WERI-Rb-1 (cell line): Measurements from ENCODE around the gene ACADVL.
A peak's percentile ranks its signal among the peaks of the same experiment; 100 is the strongest.

Experiments
- DNase-seq: peaks from one replicate; pipeline ENCODE4 v3.0.0-alpha.2; 2020
- H3K27ac ChIP-seq: fragments of 250-450 bp; sonication (Bioruptor Pico); 2 replicates; pipeline ENCODE4 v1.5.1; 2020; ENCODE audit warnings: mild to moderate bottlenecking, moderate library complexity
- H3K27me3 ChIP-seq: fragments of 250-450 bp; sonication (Bioruptor Pico); 2 replicates; pipeline ENCODE4 v1.5.1; 2021; ENCODE audit warnings: mild to moderate bottlenecking, low read depth, moderate library complexity; ENCODE audit not compliant: insufficient read depth, severe bottlenecking
- H3K36me3 ChIP-seq: fragments of 250-450 bp; sonication (Bioruptor Pico); 2 replicates; pipeline ENCODE4 v1.5.1; 2020; ENCODE audit warnings: mild to moderate bottlenecking, moderate library complexity
- H3K4me3 ChIP-seq: 2 replicates; pipeline ENCODE4 v1.5.1; 2011; ENCODE audit warnings: low read depth, mild to moderate bottlenecking, control low read depth, low read length
- H3K9me3 ChIP-seq: fragments of 250-450 bp; sonication (Bioruptor Pico); 2 replicates; pipeline ENCODE4 v1.5.1; 2021; ENCODE audit warnings: mild to moderate bottlenecking, moderate library complexity; ENCODE audit not compliant: severe bottlenecking
- TF ChIP-seq, protein P1 (sequence below): IDR thresholded peaks from 2 replicates; pipeline ENCODE4 v1.5.1; 2011; ENCODE audit warnings: low read depth, mild to moderate bottlenecking, control low read depth, inconsistent platforms, low read length

Gene ACADVL

DNA sequence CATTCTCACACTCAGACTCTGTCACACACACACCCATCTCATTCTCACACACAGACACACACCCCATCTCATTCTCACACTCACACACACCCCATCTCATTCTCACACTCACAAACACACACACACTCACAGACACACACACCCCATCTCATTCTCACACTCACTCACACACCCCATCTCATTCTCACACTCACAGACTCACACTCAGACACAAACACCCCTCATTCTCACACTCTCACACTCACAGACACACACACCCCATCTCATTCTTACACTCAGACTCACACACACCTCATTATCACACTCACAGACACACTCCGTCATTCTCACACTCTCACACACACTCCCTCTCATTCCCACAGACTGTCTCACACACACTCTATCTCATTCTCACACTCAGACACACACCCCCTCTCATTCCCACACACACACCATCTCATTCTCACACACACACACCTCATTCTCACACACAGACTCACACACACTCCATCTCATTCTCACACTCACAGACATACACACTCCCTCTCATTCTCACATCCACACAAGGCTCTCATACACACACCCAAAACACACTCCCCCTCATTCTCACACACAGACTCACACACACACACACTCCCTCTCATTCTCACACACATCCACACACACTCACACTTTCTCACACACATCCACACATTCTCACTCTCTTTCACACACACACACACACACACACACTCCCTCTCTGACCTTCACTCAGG lies 43.5 kb upstream of the ACADVL start:
- H3K27me3 ChIP-seq = no peaks in the 10 kb centered on the region
- TF ChIP-seq, protein P1, sequence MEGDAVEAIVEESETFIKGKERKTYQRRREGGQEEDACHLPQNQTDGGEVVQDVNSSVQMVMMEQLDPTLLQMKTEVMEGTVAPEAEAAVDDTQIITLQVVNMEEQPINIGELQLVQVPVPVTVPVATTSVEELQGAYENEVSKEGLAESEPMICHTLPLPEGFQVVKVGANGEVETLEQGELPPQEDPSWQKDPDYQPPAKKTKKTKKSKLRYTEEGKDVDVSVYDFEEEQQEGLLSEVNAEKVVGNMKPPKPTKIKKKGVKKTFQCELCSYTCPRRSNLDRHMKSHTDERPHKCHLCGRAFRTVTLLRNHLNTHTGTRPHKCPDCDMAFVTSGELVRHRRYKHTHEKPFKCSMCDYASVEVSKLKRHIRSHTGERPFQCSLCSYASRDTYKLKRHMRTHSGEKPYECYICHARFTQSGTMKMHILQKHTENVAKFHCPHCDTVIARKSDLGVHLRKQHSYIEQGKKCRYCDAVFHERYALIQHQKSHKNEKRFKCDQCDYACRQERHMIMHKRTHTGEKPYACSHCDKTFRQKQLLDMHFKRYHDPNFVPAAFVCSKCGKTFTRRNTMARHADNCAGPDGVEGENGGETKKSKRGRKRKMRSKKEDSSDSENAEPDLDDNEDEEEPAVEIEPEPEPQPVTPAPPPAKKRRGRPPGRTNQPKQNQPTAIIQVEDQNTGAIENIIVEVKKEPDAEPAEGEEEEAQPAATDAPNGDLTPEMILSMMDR = no peak
- H3K36me3 ChIP-seq = peaks cover 3% of the 10 kb centered on the region
- no peak overlapping the region for H3K4me3 ChIP-seq
- DNase-seq = no peak
- no peaks in the 10 kb centered on the region for H3K9me3 ChIP-seq
- H3K27ac ChIP-seq = no peak overlapping the region

DNA sequence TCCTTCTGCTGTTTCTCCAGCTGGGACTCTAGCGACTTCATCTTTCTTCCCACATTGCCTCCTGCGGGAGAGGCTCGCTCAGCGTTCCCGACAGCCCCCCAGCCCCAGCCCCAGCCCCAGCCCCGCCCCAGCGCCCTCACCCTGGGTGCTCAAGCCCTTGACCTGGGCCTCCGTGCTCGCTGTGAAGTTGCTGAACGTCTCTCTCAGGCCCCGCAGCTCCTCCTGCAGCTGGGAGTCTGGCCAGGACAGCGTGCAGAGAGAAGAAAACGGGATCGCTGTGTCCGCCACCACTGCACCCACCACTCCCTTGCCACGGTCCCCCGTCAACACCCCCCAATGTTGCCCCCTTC lies 42.9 kb upstream of the ACADVL start:
- no peaks in the 10 kb centered on the region for H3K27me3 ChIP-seq
- no peaks in the 10 kb centered on the region for H3K9me3 ChIP-seq
- no peak overlapping the region for H3K27ac ChIP-seq
- H3K4me3 ChIP-seq = peak overlapping the region; percentile 57
- TF ChIP-seq, protein P1 = no peak
- DNase-seq = no peak
- H3K36me3 ChIP-seq = peaks cover 3% of the 10 kb centered on the region

DNA sequence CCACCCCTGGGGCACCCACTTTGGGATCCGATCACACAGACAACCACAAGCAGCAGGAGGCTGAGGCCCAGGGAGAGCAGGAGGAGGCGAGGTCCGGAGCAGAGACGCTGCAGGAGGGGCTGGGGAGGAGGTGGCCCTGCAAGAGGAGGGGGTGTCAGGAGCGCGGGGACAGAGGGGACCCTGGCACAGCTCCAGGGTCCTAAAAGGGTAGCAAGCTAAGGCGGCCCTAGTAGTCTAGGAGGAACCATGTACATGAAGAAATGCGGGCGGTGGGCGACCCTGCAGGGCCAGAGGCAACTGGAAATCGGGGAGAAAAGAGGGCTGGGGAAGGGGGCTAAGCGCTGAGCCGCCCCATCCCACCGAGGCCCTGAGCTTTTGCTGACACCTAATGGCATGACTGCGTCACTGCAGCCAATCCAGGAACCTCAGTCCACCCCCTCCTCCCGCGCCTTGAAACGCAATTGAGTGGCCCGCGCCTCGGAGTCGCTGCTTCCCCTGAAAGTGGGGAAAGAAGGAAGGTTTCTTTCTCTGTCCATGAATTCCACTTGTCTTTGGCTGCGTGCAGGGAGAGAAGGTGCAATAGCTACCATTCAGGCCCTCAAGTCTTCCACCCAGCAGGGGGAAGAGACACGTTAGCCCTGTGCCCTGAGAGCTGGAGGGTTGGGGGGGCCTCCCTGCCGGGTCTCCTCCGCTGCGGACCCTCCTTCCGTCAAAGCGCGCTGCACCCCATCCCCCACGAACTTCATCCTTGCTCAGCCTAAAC lies 42.4 kb upstream of the ACADVL start:
- Histone ChIP-seq H3K36me3 (peaks cover 4% of the 10 kb centered on the region), H3K27ac (peak overlapping the region; percentile 78), H3K9me3 (no peaks in the 10 kb centered on the region), H3K27me3 (no peaks in the 10 kb centered on the region), H3K4me3 (peak overlapping the region; percentile 57)
- DNase-seq = peak; percentile 82
- TF ChIP-seq, protein P1 = peak; percentile 93

DNA sequence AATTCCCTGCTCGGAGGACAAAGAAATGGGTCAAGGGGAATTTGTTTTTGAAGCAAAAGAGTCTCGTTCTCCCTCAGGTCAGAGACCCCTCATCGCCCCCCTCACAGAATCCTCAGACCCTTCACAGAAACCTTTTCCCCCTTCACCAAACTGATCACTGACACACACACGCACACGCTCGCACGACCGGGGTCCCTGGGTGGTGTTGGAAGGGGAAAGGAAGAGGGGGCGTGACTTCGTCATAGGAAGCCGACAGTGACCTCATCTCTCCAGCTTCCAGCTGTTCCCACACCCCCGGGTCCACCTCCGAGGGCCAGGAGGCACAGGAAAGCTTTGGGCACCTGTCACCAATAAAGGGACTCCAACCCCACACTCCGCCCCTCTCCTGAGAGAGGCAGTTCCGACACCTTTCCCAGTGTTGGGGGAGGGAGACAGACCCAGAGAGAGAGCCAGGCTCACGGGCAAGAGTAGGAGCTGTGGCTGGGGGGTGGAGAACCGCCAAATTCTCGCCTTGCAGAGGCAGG lies 41.7 kb upstream of the ACADVL start:
- peak; percentile 65 for DNase-seq
- H3K27me3 ChIP-seq = no peaks in the 10 kb centered on the region
- peaks cover 4% of the 10 kb centered on the region for H3K36me3 ChIP-seq
- TF ChIP-seq, protein P1 = 0 out of 2 replicates have a peak, but pooled peaks have one; percentile 3
- H3K9me3 ChIP-seq = no peaks in the 10 kb centered on the region
- peak overlapping the region; percentile 57 for H3K4me3 ChIP-seq
- peak overlapping the region; percentile 78 for H3K27ac ChIP-seq

DNA sequence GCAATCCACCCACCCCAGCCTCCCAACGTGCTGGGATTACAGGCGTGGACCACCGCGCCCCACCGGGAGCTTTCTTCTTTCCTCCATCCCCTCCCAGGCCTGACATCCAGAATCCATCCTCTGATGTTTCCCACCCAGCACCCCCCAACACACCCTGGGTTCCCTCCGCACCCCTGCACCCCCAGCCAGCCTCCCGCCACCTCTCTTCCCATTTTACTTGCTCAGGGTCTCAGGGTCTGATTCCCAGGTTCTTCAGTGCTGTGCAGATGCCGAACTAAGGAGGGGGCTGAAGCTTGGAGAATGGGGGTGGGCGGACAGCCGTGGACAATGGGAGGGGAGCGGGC lies 40.8 kb upstream of the ACADVL start:
- no peak overlapping the region for H3K4me3 ChIP-seq
- H3K36me3 ChIP-seq = peaks cover 8% of the 10 kb centered on the region
- TF ChIP-seq, protein P1 = no peak
- no peaks in the 10 kb centered on the region for H3K27me3 ChIP-seq
- no peak overlapping the region for H3K27ac ChIP-seq
- no peak for DNase-seq
- H3K9me3 ChIP-seq = no peaks in the 10 kb centered on the region
